ENCODE measurements around the gene EMSY. TPM values are rescaled to one million over a fixed set of nuclear protein-coding genes. Genes with fewer than 3 reads are reported as not detected.

The EMSY gene
- total and polyA plus RNA-seq, 2 donors (not counting 1 experiment from before 2014, with no cell fraction given), result 27.4 to 59.7 TPM

- H3K27me3 Mint-ChIP-seq, result peaks cover 28% of the 10 kb centered on the region
- no peak overlapping the region for H3K27ac Mint-ChIP-seq
- intact Hi-C loops (cut with micrococcal nuclease), result no loop called here
- no peaks in the 10 kb centered on the region for H3K9me3 Mint-ChIP-seq (ENCODE audit: insufficient read depth)
- H3K4me1 Mint-ChIP-seq, result peaks cover 4% of the 10 kb centered on the region
- Histone ChIP-seq H3K4me2 (replicated peaks; ENCODE audit: low read depth, low read length, poor library complexity, severe bottlenecking) (no peak overlapping the region), H3K79me2 (ENCODE audit: control insufficient read depth, insufficient read depth, low read length) (no peaks in the 10 kb centered on the region), H3K27ac (ENCODE audit: low read length in 2 of 2) (no peak overlapping the region), H3K36me3 (replicated peaks in 1 of 2; ENCODE audit: control extremely low read depth in 1 of 2, control insufficient read depth in 1 of 2, extremely low read depth in 1 of 2, insufficient read depth in 2 of 2, low read length in 1 of 2) (no peaks in the 10 kb centered on the region), H3K9ac (ENCODE audit: low read length) (no peak overlapping the region), H3K27me3 (replicated peaks in 1 of 4; ENCODE audit: control extremely low read depth in 1 of 4, control insufficient read depth in 3 of 4, insufficient read depth in 4 of 4, low read length in 3 of 4) (peaks cover 0 to 17% (median 3%) of the 10 kb centered on the region in 4 experiments), H4K20me1 (ENCODE audit: control insufficient read depth, insufficient read depth, low read length, poor library complexity, severe bottlenecking) (no peaks in the 10 kb centered on the region), H2AFZ (ENCODE audit: insufficient read depth, low read depth, low read length, poor library complexity, severe bottlenecking) (no peak overlapping the region), H3K4me1 (ENCODE audit: control insufficient read depth in 2 of 2, insufficient read depth in 2 of 2, low read length in 2 of 2) (no peaks in the 10 kb centered on the region), H3K4me3 (ENCODE audit: control extremely low read depth in 1 of 5, extremely low read depth in 1 of 5, insufficient read depth in 1 of 5, low read depth in 2 of 5, low read length in 4 of 5) (no peak overlapping the region), H3K9me3 (ENCODE audit: control extremely low read depth in 1 of 3, control insufficient read depth in 2 of 3, insufficient read depth in 1 of 3, low read length in 2 of 3) (no peaks in the 10 kb centered on the region)
- ATAC-seq (ENCODE audit: low read depth), result no peak
- 100% methylated on average over 1 of the region's 1 CpG for WGBS (ENCODE audit: insufficient coverage)
- ChIA-PET POLR2A (no interaction called here), CTCF (no interaction called here)
- DNase-seq, result no peak
- H3K4me3 Mint-ChIP-seq, result no peak overlapping the region
- TF ChIP-seq EZH2 (IDR thresholded peaks at IDR 0.05; ENCODE audit: borderline replicate concordance, insufficient read depth, low read depth, low read length, poor library complexity, severe bottlenecking), result no peak
- TF ChIP-seq CTCF (IDR thresholded peaks at IDR 0.05), result no peak
Observed at GRCh38 chr11:76558473-76558872, 113.7 kb downstream of the EMSY start.

- Mint-ChIP-seq H3K27me3 (peaks cover 28% of the 10 kb centered on the region), H3K4me1 (no peaks in the 10 kb centered on the region), H3K9me3 (ENCODE audit: insufficient read depth) (no peaks in the 10 kb centered on the region), H3K4me3 (no peak overlapping the region), H3K27ac (no peak overlapping the region)
- H3K27ac ChIP-seq (ENCODE audit: low read length in 2 of 2), result no peak overlapping the region
- H3K27me3 ChIP-seq (replicated peaks in 1 of 4; ENCODE audit: control extremely low read depth in 1 of 4, control insufficient read depth in 3 of 4, insufficient read depth in 4 of 4, low read length in 3 of 4), result peaks cover 0 to 17% (median 4%) of the 10 kb centered on the region in 4 experiments
- DNase-seq (no peak), ATAC-seq (ENCODE audit: low read depth) (no peak)
- no peaks in the 10 kb centered on the region for H3K79me2 ChIP-seq (ENCODE audit: control insufficient read depth, insufficient read depth, low read length)
- WGBS (ENCODE audit: insufficient coverage), result 64% methylated on average over 1 of the region's 1 CpG
- CTCF ChIA-PET, result no interaction called here
- no peaks in the 10 kb centered on the region for H3K9me3 ChIP-seq (ENCODE audit: control extremely low read depth in 1 of 3, control insufficient read depth in 2 of 3, insufficient read depth in 1 of 3, low read length in 2 of 3)
- no peak overlapping the region for H3K4me2 ChIP-seq (replicated peaks; ENCODE audit: low read depth, low read length, poor library complexity, severe bottlenecking)
- H3K4me3 ChIP-seq (ENCODE audit: control extremely low read depth in 1 of 5, extremely low read depth in 1 of 5, insufficient read depth in 1 of 5, low read depth in 2 of 5, low read length in 4 of 5), result no peak overlapping the region
- H3K36me3 ChIP-seq (replicated peaks in 1 of 2; ENCODE audit: control extremely low read depth in 1 of 2, control insufficient read depth in 1 of 2, extremely low read depth in 1 of 2, insufficient read depth in 2 of 2, low read length in 1 of 2), result no peaks in the 10 kb centered on the region
- TF ChIP-seq EZH2 (IDR thresholded peaks at IDR 0.05; ENCODE audit: borderline replicate concordance, insufficient read depth, low read depth, low read length, poor library complexity, severe bottlenecking) (no peak), CTCF (IDR thresholded peaks at IDR 0.05) (no peak)
- H3K4me1 ChIP-seq (ENCODE audit: control insufficient read depth in 2 of 2, insufficient read depth in 2 of 2, low read length in 2 of 2), result no peaks in the 10 kb centered on the region
- POLR2A ChIA-PET, result no interaction called here
- no peak overlapping the region for H3K9ac ChIP-seq (ENCODE audit: low read length)
- no peak overlapping the region for H2AFZ ChIP-seq (ENCODE audit: insufficient read depth, low read depth, low read length, poor library complexity, severe bottlenecking)
- H4K20me1 ChIP-seq (ENCODE audit: control insufficient read depth, insufficient read depth, low read length, poor library complexity, severe bottlenecking), result no peaks in the 10 kb centered on the region
- intact Hi-C loops (cut with micrococcal nuclease), result no loop called here
Observed at GRCh38 chr11:76558891-76559290, 114.1 kb downstream of the EMSY start.
